HG03469 (cell line): Measurements from ENCODE around the gene CREB5.
"Not testable (repeated sequence)": the region's sequence is repeated elsewhere in the genome, so short reads cannot be mapped to it uniquely, and the experiment has no call there.

Experiments
- ATAC-seq: cut with Tn5 transposase; IDR thresholded peaks from one replicate; pipeline ENCODE4 v1.9.1; 2021; ENCODE audit warnings: mild to moderate bottlenecking, moderate library complexity, moderate number of reproducible peaks; ENCODE audit not compliant: unreplicated experiment

Gene CREB5

DNA sequence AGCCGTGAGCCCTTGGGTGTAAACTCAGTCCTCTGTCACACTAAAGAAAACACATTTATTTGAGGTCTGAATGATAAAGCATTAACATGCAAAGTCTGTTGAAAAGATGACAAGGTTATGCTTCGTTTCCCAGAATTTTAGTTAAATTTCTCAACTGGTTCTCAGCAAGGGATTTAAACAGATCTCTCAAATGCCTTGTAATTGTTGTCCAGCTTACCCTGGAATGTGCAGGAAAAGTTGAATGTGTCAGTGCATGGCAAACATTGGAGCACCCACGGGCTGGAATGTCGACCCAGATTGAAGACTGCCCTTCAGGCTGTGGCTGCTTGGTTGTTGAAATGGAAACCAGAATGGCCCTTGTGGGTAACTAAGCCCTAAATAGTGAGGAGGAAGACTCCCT, 354.0 kb downstream of the CREB5 start:
- no peak for ATAC-seq

DNA sequence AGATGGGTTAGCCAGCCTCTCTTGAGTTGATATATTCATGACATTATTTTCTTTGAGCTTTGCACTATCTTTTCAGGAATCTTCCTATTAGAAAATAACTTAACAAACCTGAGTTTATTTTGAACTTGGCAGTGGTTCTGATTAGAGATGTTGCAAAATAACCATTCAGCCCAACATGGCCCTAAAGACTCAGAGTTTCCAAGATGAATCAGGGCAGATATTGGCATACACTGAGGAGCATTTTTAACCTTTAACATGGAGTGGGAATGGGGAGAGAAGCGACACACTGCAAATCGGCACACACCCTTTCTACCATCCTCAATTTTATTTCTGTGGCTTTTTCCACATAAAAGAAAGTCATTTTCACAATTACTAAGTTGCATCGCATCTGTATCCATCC, 355.0 kb downstream of the CREB5 start:
- no peak for ATAC-seq

DNA sequence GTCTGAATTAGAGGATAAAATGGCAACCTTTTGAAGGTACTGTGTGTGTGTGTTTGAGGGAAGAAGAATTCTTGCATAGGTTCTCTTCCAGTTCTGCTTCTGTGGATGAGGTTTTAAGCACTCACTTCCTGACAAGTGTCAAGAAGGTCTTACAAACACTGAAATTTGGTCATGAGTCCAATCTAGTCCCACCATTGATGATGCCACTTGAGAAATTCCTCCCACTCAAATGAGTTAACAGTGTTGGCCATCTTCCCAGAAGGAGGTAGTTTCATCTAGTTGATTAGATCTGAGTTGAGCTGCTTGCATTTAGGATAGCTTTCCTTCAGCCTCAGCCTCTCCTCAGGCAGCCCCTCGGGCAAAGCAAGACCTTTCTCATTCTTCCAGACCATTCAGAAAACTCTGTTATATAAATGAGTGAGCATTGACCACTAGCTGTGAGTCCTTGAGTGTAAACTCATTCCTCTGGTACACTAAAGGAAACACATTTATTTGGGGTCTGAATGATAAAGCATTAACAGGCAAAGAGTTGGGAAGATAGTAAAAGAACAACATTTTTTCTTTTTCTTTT, 356.3 kb downstream of the CREB5 start:
- no peak for ATAC-seq

- ATAC-seq: no peak
These were observed 359.7 kb downstream of the CREB5 start for GRCh38 chr7:28771906-28772622.

DNA sequence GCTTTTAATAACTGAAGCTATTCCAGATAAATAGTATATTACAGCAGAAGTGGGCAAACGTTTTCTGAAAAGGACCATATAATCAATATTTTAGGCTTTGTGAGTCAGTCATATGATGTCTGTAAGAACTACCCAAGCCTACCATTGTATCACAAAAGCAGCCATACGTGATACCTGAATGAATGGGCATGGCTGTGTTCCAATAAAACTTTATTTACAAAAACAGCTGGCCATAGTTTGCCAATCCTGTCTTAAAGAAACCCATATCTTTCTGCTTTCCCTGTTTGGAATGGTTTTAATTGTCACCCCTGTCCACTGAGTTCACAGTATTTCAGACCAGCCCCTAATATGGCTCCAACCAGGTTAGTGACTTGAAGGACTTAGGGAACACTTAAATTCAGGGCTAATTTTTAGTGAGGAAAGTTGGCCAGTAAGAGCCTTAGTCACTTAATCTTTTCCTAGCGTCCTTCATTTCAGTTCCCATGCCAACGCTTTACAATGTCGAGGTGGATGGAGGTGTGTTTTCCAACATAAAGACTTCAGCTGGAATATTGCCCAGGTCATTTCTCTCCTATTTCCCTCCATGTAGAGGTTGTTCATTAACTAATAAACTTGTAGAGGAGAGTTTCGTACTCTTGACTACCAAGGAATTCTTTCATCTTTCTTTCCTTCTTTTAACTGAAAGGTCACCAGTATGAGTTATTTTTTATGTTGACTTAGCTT, 361.3 kb downstream of the CREB5 start:
- ATAC-seq: no peak

GRCh38 chr7:28774261-28774988, 362.1 kb downstream of the CREB5 start:
- ATAC-seq: no peak

- ATAC-seq: no peak
These were observed 364.3 kb downstream of the CREB5 start for GRCh38 chr7:28776463-28777157.

DNA sequence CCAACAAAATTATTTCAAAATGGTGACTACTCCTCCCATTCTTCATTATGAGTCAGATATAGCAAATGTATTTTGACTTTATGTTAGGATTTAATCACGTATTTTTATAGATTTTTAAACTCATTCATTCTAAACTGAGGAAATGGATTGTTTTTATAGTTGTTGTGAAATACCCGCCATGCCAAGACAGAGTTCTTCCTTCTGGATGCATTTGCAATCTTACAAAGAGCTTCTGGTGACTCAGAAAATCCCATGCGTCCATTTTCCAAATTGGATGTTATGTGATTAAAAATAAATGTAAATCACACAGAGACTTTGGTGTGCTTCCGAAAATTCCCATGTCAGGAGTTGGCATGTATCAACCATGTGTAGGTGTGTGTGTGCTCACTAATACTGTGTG, 366.5 kb downstream of the CREB5 start:
- ATAC-seq: no peak

GRCh38 chr7:28779954-28780353, 367.6 kb downstream of the CREB5 start:
- no peak for ATAC-seq

DNA sequence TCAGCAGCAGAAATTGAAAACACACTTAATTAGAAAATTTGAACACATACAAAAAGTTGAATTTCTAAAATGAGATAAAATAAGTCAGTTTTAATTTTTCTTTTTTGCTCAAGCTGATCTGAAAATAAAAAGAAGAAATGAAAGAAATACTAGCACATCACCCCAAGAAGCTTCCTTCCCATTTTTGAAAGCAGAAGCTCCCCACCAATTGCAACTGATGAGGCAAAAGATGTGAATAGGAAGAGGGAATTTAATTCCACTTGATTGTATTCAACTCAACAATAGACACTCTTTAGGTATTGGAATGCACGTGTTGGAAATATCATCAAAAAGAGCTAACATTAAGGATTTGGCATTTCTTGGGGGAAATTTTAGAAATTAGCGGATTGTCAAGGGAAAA, 370.0 kb downstream of the CREB5 start:
- no peak for ATAC-seq

DNA sequence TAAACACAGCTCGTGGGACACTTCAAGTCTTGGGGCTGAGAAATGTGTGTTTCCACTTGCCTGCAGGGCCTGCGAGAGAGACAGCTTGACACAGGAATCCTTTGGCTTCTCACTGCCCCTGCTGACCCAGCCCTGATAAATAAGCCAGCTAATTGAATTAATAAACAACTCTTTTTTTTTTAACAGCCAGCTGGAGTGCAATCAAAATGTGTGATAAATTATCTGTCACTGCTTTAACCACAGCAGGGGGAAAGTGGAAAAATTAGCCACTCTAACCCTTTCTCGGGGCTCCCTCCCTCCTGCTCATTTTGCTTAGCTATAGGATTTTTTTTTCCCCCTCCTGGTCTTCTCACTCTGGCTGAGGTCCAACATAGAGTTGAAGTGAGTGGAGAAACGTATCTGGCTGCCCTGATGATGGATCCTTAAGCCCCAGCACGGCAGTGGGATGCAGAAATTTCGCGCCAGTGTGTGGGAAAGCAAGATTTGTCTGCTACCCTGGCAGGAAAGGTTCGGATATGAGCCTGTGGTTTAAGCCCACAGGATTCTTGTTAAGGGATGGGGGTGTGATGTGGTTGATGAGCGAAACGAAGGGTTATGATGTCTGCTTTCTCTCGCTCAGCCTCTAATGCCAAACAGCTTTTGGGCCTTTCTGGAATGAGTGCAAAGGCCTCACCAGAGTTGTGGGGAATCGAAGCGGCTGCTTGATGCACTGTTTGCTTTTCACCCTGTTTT, 372.0 kb downstream of the CREB5 start:
- no peak for ATAC-seq

DNA sequence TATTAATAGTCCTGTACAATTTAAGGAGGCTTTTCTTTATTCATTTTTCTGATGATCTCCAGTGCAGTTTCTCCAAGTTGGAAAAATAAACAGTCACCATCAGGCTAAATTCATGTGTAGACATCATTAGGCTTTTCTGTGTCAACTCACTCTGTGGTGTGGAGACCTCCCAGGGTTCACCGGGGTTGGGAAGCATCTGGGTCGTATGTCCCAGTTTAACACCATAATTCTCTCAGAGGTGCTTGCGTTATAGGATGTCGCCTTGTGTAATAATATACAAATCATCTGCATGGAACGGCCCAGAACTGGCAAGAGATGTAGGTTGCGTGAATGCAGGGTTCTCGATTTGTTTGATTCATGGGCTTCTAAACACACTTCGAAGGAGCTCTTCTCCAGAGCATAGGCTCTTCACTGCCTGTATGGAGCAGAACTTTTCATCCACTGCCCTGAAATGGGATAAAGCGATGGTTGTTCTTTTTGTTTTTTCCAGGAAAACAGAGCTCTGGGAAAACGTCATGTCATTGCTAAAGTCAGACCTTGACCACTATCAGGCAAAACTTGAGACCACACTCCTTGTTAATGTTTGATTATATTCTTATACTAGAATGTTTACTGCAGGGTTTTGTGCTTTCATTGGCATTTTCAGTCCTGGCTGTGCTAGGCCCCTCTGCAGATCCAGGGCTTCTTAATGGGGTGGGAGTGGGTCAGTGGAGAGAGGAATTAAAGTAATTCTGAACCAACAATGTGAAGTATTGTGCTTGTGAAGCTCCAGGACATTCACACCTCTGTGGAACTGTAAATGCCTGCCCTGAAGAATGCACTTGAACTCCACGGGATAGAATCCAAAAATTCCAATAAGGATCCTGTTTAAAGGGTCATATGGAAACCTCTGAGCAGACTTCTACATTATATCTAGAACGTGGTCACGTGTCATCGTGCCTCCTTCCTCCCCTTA, 373.0 kb downstream of the CREB5 start:
- ATAC-seq: no peak

- ATAC-seq: not testable (repeated sequence)
These were observed 373.8 kb downstream of the CREB5 start for GRCh38 chr7:28786156-28786555.

GRCh38 chr7:28787106-28787505, 374.8 kb downstream of the CREB5 start:
- ATAC-seq: no peak

DNA sequence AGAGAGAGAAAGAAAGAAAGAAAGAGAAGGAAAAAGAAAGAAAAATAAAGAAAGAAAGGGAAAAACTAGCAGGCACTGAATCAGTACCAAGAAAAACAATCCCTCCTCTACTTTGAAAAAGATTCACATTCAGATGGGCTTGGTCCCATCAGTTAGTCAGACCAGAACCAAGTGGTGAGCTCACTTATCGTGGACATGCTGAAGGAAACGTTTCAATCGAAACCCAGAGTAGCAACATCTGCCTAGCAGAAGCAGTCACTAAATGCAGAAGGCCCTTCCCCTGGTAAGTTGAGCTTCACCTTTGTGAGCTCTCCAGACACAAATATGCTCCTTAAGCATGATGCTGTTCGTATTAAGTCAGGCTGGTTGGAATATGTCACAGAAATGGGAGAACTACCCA, 378.1 kb downstream of the CREB5 start:
- ATAC-seq: no peak

GRCh38 chr7:28792858-28793257, 380.5 kb downstream of the CREB5 start:
- no peak for ATAC-seq

DNA sequence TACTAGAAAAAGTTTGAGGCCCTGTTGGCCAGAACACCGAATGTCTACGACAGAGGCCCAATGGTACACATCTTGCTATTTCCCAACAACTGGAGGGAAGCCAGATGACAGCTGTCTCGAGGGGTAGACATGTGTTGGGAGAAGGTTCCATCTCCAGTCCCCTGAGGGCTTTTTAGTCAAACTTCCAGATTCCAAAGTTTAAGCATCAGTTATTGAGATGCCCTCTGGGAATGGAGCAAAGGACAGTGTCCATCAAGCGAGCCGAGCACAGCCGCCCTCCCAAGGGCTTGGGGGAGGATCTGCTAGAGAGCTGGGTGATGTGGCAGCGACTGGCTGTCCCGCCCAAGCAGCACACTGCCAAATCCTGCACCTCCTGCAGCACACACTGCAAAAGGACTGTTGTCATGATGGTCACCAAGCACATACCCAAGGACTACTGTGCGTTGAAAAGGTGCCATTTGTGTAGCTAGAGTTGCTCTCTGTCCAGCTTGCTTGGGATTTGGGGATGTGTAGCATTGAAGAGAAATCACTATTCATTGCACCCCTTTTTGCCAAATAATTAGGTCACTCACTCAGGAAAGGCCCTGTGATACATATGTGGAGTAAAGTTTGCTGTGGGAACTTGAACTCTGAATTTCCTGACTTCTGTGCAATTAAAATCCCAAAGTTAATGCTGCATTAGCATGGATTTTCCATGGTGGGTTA, 381.2 kb downstream of the CREB5 start:
- ATAC-seq: no peak

- no peak for ATAC-seq
These were observed 386.0 kb downstream of the CREB5 start for GRCh38 chr7:28798274-28798673.

DNA sequence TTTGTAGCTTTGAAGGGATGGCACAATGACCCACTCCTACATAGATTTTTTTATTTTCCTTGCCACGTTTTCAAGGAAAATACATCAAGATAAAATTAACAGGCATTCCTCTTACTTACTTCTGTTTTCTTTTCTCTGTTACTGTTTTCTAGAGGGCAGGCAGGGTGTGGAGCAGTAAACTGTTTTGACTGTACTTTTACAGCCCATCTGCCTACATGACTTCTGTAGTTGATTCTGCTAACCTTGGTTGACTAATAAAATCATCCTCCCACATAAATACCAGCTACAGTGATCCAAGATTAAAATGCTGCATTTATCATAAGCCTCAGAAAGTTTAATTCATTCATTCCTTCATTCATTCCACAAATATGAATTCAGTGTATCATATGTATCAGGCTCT, 387.3 kb downstream of the CREB5 start:
- no peak for ATAC-seq
